ENCODE results near the gene DKKL1.
"Not testable (repeated sequence)": the region's sequence is repeated elsewhere in the genome, so short reads cannot be mapped to it uniquely, and the experiment has no call there.

DKKL1 gene

GRCh38 chr19:49362048-49362928, 1.4 kb upstream of the DKKL1 start, which contains the start of gene TEAD2:
Gene TEAD2 (minus strand): TSS chr19:49362416. CDS start chr19:49360075, 2,341 bp downstream.
- DNase-seq = peak in 1 of 2 experiments; percentile 35

DNA sequence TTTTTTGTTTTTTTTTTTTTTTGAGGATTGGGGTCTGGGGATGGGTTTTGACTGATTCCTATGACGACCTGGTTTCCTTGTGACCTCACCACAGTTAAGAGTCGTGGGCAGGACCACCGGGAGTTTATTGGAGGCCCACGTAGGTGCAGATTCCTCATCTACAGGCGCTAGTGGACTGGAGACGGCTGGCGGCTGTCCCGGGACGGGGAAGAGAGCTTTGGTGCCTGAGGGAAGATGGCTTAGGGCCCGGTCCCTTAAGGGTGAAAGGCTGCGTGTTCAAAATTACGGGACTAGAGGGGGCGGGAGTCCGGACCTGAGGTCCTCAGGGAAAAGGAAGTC, 779 bp upstream of the DKKL1 start:
- no peak for DNase-seq

DNA sequence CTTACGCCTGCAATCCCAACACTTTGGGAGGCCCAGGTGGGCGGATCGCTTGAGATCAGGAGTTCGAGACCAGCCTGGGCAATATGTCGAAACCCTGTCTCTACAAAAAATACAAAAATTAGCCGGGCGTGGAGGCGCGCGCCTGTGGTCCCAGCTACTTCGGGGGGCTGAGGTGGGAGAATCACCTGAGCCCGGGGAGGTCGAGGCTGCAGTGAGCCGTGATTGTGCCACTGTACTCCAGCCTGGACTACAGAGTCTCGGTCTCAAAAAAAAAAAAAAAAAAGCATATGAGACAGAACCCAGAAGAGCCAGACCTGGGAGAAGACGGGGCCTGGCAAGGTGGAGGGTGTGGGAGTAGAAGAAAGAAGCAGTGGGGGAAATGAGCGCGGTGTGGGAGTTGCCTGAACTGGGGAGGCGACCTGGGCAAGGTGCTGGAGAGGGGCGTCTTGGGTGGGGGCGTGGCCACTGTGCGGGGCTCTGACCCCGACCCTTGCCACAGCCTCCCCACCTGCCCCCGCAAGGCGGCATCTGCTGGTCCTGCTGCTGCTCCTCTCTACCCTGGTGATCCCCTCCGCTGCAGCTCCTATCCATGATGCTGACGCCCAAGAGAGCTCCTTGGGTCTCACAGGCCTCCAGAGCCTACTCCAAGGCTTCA, 533 bp downstream of the DKKL1 start:
- no peak for DNase-seq

DNA sequence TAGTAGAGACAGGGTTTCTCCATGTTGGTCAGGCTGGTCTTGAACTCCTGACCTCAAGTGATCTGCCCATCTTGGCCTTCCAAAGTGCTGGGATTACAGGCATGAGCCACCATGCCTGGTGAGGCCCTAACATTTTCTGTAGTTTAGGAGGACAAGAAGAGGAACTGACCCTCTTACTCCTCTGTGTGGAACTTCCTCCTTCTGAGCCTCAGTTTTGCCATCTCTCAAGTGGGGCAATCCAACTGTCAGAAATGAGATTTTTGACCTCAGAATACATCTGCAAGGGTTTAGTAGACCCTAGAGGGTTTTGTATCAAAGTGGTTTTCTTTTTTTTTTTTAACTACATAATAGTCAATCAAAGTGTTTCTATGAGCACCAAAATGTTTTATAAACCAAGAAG, 2.4 kb downstream of the DKKL1 start:
- DNase-seq = no peak

DNA sequence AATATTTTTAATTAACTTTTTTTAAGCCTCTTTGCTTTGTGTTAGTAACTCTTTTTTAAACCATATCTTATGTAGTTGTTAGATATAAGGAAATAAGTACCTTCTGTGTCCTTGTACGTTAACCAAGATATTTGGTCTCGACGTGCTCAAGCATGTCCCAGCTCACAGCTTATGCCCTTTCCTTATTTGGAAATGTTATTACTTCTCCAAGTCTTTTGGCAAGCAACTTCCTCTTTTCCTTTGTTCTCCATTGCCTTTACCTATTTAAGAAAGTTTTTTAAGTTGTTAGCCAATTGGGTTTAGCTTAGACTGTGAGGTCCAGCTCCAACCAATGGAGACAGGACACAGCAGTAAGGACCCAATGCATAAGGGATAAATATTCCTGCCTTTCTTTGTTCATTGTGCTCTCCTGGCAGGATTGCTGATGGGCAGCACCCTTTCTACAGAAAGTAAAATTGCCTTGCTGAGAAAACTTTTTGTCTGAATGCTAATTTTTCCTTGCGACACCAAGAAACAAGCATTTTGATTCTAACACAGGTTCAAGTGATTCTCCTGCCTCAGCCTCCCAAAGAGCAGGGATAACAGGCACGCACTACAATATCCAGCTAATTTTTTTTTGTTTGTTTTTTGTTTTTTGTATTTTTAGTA, 5.2 kb downstream of the DKKL1 start:
- peak; percentile 85 to 92 for DNase-seq

- DNase-seq = no peak
Measured at GRCh38 chr19:49371184-49371583, 7.5 kb downstream of the DKKL1 start.

DNA sequence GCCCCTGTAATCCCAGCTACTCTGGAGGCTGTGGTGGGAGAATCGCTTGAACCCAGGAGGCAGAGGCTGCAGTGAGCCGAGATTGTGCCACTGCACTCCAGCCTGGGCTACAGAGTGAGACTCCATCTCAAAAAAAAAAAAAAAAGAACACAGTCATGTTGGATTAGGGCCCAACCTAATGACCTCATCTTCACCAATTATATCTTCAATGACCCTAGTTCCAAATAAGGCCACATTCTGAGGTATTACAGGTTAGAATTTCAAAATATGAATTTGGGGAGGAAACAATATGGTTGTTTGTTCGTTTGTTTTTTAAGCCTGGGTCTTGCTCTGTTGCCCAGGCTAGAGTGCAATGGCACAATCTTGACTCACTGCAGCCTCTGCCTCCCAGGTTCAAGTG, 9.5 kb downstream of the DKKL1 start:
- DNase-seq = not testable (repeated sequence)

GRCh38 chr19:49374665-49375434, 11.2 kb downstream of the DKKL1 start:
- DNase-seq = no peak

GRCh38 chr19:49378512-49378911, 14.8 kb downstream of the DKKL1 start:
- no peak for DNase-seq

DNA sequence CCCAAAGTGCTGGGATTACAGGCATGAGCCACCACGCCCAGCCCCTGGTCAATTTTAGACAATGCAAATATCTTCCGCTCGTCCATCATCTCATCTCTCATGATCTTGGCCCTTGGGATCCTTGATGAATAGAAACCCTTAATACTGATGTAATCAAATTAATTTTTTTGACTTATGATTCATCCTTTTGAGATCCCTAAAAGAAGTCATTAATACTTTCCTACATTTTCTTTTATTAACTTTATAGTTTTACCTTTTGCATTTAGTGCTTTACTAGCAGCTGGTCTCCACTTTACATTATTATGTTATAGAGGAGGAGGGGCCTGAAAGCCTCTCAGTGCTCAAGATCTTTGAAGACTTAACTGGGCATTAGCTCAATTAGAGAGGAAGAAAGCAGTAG, 16.7 kb downstream of the DKKL1 start:
- no peak for DNase-seq

GRCh38 chr19:49382639-49383038, 19.0 kb downstream of the DKKL1 start:
- no peak for DNase-seq

DNA sequence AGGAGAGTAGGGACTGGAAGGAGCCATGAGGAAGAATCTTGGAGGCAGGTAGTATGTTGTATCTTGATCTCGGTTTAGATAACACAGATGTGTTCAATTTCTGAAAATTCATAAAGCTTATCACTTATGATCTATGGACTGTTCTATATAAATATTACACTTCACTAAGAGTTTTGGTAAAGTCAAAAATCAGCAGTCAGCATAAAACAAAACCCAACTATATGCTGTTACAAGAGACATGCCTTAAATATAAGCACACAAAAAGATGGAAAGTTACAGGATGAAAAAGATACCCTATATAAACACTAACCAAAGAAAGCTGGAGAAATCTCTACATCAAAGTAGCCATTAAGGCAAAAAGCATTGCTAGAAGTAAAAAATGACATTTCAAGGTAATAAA, 19.9 kb downstream of the DKKL1 start:
- no peak for DNase-seq

- DNase-seq = no peak
Measured at GRCh38 chr19:49387936-49388372, 24.3 kb downstream of the DKKL1 start, which contains the start of gene KASH5. Gene KASH5 (plus strand): TSS chr19:49388249. CDS start chr19:49390884, 2,635 bp downstream.

- no peak for DNase-seq
Measured at GRCh38 chr19:49389406-49389805, 25.7 kb downstream of the DKKL1 start.

- DNase-seq = no peak
Measured at GRCh38 chr19:49390131-49390928, 26.7 kb downstream of the DKKL1 start.

DNA sequence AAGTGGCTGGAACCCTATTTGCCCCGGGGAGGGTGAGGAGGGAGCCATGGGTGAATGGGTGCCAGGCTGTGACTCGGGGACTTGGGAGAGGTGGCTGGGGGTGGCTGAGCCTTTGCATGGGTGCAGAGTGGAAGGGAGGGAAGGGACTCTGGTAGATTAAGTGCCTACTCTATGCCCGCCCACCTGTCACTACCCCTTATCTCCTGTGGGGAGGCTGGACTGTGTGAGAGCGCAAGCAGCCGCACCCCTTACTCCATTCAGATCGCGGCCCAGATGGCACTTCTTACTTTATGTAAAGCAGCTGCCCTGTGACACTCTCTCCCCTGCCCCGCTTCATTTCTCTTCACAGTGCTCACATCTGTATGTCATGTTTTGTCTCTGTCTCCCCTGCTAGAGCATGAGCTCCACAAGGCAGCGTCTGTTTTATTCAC, 27.3 kb downstream of the DKKL1 start:
- no peak for DNase-seq

- peak; percentile 63 to 77 for DNase-seq
Measured at GRCh38 chr19:49391581-49392399, 28.1 kb downstream of the DKKL1 start.

DNA sequence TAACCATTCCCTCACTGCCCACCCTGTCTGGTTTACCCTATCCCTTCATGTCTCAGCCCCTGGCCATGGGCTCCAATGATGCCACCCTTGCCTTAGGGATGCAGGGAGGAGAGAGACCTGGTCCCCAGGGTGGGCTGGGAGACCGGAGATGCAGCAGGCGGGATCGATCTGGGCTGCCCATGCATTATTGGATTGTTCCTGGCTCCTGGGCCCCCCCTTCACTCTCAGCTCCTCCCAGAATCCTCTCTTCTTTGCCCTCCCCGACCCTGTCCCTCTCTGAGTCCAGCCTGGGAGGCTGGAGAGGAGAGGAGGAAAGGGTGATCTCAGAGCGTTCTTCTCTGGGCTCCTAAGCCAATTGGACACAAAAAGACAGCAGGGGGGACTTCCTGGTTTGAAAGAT, 30.2 kb downstream of the DKKL1 start:
- DNase-seq = no peak

- DNase-seq = no peak
Measured at GRCh38 chr19:49395581-49396407, 32.1 kb downstream of the DKKL1 start.

All from Kasumi-1 (cell line).